Muscle of leg (tissue), 11 donors: ENCODE results near the gene TLCD3A. TPM values are rescaled to one million over a fixed set of nuclear protein-coding genes. Genes with fewer than 3 reads are reported as not detected.
"Not testable (repeated sequence)": the region's sequence is repeated elsewhere in the genome, so short reads cannot be mapped to it uniquely, and the experiment has no call there.

Source experiments
- DNase-seq: peaks from one replicate; pipeline ENCODE4 v3.0.0; 2013
- H3K27ac ChIP-seq: one replicate; pipeline ENCODE4 v1.5.1; 2013; ENCODE audit warnings: mild to moderate bottlenecking, low read length, control low read depth
- H3K27me3 ChIP-seq: one replicate; pipeline ENCODE4 v1.6.1; 2013; ENCODE audit warnings: low read length; ENCODE audit not compliant: control insufficient read depth, insufficient read depth
- H3K36me3 ChIP-seq: one replicate; pipeline ENCODE4 v1.6.1; 2013; ENCODE audit warnings: low read length; ENCODE audit not compliant: control insufficient read depth, insufficient read depth
- H3K4me1 ChIP-seq: one replicate; pipeline ENCODE4 v1.6.1; 2013; ENCODE audit warnings: low read length; ENCODE audit not compliant: control insufficient read depth, insufficient read depth
- H3K4me3 ChIP-seq: one replicate; pipeline ENCODE4 v1.5.1; 2013; ENCODE audit warnings: low read length, control low read depth
- H3K9me3 ChIP-seq: replicated peaks from 2 replicates; pipeline ENCODE4 v1.6.1; 2013; ENCODE audit warnings: low read depth, low read length; ENCODE audit not compliant: control insufficient read depth
- WGBS: methylation state at CpG from one replicate; pipeline ENCODE4 v1.1.5; 2013; ENCODE audit warnings: missing lambda C conversion rate; ENCODE audit not compliant: insufficient coverage; 5-methylcytosine and 5-hydroxymethylcytosine counted together
- polyA plus RNA-seq, 8 donors: library from polyadenylated mRNA; unstranded; fragments of 120-200 nt; gene quantifications; one replicate each; pipeline versions ENCODE4 v1.2.1 to v1.2.3, GENCODE V29; 2013; ENCODE audit warnings: inconsistent platforms in 1 of 8, low replicate concordance in 1 of 8; ENCODE audit not compliant: insufficient read length in 8 of 8, insufficient read depth in 1 of 8
- total RNA-seq: library from RNA; stranded (reverse); fragments of 120-200 nt; gene quantifications from one replicate; pipeline ENCODE4 v1.2.4, GENCODE V29; 2013

TLCD3A gene
- total and polyA plus RNA-seq, 9 donors: 9.5 to 25.4 (median 15.6) TPM

DNA sequence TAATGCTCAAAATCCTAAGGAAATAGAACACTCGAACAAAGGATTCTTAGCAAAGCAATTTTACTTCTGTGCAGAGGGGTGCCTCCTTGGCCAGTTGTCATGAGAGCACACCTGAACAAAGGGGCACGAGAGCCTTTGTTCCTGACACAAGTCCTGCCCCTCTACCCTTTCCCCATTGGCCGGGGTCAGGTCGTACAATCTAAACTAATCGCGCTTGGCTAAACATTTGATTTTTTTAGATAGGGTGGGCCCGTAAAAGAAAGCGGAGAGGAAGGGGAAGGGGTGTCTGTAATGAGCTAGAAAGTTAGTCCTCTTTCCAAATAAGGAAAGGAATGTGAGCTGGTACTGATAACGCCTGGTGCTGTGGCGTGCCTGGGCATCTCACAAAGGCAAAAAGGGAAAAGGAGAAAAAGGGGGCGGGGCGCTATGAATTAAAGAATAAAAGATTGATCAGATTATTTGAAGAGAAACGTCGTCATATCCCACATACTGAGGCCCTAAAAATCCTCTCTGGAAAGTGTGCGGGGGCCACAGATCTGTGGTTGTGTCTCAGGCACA is 23.7 kb downstream of the TLCD3A start:
- not testable (repeated sequence) for H3K9me3 ChIP-seq, DNase-seq, H3K27ac ChIP-seq, H3K27me3 ChIP-seq, H3K4me3 ChIP-seq
- Histone ChIP-seq H3K36me3 (peaks cover 27% of the 10 kb centered on the region), H3K4me1 (peaks cover 10% of the 10 kb centered on the region)
- WGBS: 67% methylated on average over 6 of the region's 15 CpGs

DNA sequence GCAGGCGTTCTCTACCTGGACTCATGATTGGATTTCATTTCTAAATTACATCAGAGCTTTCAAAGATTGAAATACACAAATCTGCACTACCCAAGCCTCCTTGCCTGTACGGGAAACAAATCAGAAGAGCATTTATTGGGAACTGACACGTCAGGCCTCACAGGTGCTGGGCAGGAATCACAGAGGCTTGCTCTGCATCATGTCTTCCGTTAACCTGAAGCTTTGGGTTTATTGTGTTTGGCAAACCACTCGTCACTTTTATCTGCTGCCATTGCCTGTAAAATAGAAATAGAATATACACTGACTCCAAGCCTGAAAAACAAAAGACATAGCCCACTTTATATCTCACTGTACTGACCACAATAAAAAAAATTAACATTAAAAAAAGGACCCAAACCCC is 27.6 kb downstream of the TLCD3A start:
- no peaks in the 10 kb centered on the region for H3K27me3 ChIP-seq
- no peak overlapping the region for H3K27ac ChIP-seq
- no peaks in the 10 kb centered on the region for H3K9me3 ChIP-seq
- H3K4me3 ChIP-seq: no peak overlapping the region
- H3K4me1 ChIP-seq: no peaks in the 10 kb centered on the region
- peaks cover 35% of the 10 kb centered on the region for H3K36me3 ChIP-seq
- DNase-seq: no peak
- WGBS: 93% methylated on average over 3 of the region's 5 CpGs

DNA sequence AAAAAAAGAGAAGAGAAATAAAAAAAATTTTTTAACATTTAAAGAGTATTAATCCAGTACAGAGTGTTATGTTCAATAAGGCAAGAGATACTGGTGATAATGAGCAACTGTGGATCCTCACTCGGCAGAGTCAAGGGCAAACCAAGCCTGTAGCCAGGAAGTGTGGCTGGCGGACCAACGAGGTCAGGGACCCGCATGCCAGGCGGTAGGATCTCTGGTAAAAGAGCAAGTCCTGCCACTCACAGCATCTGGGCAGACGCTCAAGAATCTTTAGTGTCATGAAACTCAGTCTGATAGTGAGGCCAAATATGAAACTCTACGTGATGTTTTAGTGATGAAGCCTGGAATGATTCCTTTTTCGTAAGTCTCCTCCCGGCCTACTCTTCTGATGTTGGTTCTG is 28.0 kb downstream of the TLCD3A start:
- no peak for DNase-seq
- WGBS: 93% methylated on average over 9 of the region's 9 CpGs
- Histone ChIP-seq H3K27me3 (no peaks in the 10 kb centered on the region), H3K4me1 (no peaks in the 10 kb centered on the region), H3K4me3 (no peak overlapping the region), H3K27ac (no peak overlapping the region), H3K36me3 (peaks cover 39% of the 10 kb centered on the region), H3K9me3 (no peaks in the 10 kb centered on the region)

DNA sequence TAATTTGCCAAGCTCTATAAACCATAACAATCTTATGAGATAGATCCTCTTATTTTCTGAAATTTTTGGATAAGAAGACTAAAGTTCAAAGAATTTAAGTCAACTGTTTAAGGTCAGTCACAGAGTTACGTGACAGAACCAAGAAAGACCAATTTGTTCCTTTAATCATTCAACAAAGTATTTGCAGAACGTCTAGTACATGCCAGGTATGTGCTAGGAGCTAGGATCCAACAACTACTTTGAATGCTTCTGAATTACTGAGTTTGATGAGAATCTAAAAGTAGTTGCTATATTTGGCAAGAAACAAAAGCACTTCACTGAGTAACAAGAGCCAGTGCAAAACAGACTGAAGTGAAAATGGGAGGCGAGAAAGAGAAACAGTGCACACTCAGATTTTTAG is 34.7 kb downstream of the TLCD3A start:
- H3K36me3 ChIP-seq: peaks cover 55% of the 10 kb centered on the region
- 93% methylated on average over 1 of the region's 3 CpGs for WGBS
- no peaks in the 10 kb centered on the region for H3K4me1 ChIP-seq
- no peaks in the 10 kb centered on the region for H3K9me3 ChIP-seq
- no peaks in the 10 kb centered on the region for H3K27me3 ChIP-seq
- no peak overlapping the region for H3K4me3 ChIP-seq
- DNase-seq: no peak
- no peak overlapping the region for H3K27ac ChIP-seq

DNA sequence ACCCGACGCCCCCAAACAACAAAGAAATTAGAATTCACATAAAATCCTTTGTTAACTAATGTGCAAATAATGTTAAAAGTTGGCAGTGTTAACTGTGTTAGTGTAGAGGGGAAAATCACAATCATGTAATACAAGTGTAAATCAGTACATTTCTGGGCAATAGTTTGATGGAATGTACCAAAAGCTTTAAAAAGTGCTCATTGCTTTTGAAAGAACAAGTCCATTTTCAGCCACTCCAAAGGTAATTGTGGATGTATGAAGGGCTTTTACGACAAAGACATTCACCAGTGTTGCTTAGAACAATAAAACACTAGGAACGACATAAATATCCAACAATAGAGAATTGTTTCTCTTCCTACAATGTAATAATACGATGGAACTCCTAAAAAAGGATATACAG is 40.6 kb downstream of the TLCD3A start:
- Histone ChIP-seq H3K36me3 (peaks cover 71% of the 10 kb centered on the region), H3K4me3 (no peak overlapping the region)
- no CpG with 5 or more reads among the region's 5 CpGs for WGBS

DNA sequence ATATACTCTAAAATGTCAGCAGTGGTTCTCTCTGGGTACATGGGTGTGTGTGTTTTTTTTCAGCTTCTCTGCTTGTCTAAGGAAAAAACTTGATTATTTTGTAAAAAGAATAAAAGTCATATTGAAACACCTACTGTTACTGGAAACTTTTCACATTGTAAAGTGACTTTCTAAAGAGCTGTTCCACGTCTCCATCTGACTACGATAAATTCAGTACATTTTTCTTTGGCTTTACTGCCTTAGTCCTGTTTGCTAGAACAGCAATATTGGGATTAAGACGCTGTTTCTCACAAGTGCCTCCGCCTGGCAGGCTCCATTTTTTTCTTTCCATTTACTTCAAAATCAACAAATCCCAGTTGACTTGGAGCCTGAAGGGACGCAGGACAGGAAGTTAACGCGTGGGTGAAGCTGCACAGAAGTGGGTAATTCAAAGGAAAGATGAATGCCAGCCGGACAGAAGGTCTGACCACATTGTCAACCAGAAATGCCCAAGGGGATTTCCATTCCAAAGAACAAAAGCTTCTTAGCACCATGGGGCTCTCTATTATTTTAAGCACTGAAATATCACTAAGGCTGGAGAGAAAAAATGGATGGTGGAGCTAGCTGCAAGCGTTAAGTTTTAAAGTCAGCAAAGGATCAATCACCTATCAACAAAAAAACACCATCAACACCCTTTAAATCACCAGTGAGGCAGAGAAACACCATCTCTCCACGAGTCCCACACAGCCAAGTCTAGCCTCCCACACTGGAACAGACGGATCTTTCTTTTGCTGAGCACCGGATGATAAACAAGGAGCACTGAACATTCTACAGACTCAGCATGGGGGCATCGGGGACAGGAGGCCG is 41.3 kb downstream of the TLCD3A start:
- H3K36me3 ChIP-seq: peaks cover 74% of the 10 kb centered on the region
- no peak for DNase-seq
- H3K4me3 ChIP-seq: no peak overlapping the region
- H3K9me3 ChIP-seq: no peaks in the 10 kb centered on the region
- no peak overlapping the region for H3K27ac ChIP-seq
- no peaks in the 10 kb centered on the region for H3K27me3 ChIP-seq
- H3K4me1 ChIP-seq: no peaks in the 10 kb centered on the region
- WGBS: 73% methylated on average over 10 of the region's 14 CpGs

More for the DNA sequence above, 40.6 kb downstream of the TLCD3A start:
- Histone ChIP-seq H3K27me3 (no peaks in the 10 kb centered on the region), H3K27ac (no peak overlapping the region), H3K9me3 (no peaks in the 10 kb centered on the region), H3K4me1 (no peaks in the 10 kb centered on the region)
- DNase-seq: no peak

DNA sequence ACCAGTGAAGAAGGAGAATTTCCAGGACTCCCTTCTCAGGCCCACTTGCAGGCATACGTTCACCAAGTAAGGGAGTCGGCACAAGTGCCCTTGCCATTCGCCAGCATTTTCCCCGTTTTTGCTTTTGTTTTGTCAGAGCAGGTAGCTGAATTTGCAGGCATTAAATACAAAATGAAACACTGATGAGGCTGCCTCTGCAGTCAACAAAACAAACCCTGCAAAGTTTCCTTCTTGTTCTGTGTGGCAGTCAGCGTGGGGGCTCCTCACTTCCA is 41.9 kb downstream of the TLCD3A start:
- Histone ChIP-seq H3K27me3 (no peaks in the 10 kb centered on the region), H3K27ac (no peak overlapping the region), H3K4me1 (no peaks in the 10 kb centered on the region), H3K4me3 (no peak overlapping the region), H3K36me3 (peaks cover 72% of the 10 kb centered on the region), H3K9me3 (no peaks in the 10 kb centered on the region)
- 90% methylated on average over 3 of the region's 5 CpGs for WGBS
- no peak for DNase-seq

DNA sequence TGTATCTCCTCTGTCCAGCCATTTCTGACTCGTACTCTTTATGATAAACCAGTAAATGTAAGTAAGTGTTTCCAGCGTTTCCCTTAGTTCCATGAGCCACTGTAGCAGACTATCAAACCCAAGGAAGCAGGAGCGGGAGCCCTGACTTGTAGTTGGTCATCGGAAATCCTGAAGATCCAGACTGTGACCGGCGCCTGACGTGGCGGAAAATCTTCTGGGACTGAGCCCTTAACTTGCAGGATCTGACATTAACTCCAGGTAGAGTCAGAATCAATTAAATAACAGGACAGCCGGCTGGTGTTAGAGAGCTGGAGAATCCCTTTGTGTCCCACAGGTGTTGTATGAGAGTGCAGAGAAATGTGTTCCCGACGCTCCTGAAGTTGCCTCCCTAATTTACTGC is 45.7 kb downstream of the TLCD3A start:
- 88% methylated on average over 6 of the region's 11 CpGs for WGBS
- H3K27ac ChIP-seq: no peak overlapping the region
- DNase-seq: no peak
- H3K4me1 ChIP-seq: peaks cover 10% of the 10 kb centered on the region
- H3K4me3 ChIP-seq: no peak overlapping the region
- H3K36me3 ChIP-seq: peaks cover 54% of the 10 kb centered on the region
- H3K9me3 ChIP-seq: no peaks in the 10 kb centered on the region
- no peaks in the 10 kb centered on the region for H3K27me3 ChIP-seq

DNA sequence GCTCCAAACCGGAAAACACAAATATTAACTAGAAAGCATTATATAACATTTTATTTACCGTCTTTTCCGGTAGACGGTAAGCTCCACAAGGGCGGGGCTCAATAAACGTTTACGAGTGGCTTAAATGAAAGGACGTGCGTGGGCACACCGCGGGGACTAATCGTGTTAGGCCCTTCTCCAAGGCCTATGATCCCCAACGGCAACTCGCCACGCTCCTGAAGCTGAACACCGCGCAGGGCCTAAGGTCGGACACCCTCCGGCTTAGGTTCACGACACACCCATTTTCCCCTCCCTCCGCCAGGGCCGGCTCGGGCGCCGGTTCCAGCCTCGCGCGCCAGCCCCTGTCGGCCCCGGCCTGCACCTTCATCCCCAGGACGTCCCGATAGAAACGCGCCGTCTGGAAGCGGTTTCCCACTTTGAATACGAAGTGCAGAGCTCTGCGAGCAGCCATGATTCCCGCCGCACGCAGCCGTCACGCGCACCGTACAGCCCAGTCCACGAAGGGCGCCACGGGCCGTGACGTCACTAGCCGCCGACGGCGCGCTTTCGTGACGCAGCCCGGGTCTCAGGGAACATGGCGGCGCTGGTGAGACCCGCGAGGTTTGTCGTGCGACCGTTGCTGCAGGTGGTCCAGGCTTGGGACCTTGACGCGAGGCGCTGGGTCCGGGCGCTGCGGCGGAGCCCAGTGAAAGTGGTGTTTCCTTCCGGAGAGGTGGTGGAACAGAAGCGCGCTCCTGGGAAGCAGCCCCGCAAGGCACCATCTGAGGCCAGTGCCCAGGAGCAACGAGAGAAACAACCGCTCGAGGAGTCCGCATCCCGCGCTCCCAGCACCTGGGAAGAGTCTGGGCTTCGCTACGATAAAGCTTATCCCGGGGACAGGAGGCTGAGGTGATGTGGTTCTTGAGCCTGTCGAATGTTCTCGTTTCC is 49.7 kb downstream of the TLCD3A start, which contains the start of the genes GLOD4 and MRM3:
GLOD4 (minus strand) TSS at position 476 of the 927 bp plus-strand sequence; CDS start at position 451, 25 bp downstream.
MRM3 (plus strand) TSS at position 549 of the 927 bp plus-strand sequence; CDS start at position 575, 26 bp downstream.
- WGBS: under 1% methylated on average over 82 of the region's 87 CpGs
- Histone ChIP-seq H3K27ac (peak within 1 kb of the TSS; percentile 86), H3K4me1 (peaks cover 14% of the 10 kb centered on the region), H3K4me3 (peak within 1 kb of the TSS; percentile 99), H3K27me3 (no peaks in the 10 kb centered on the region), H3K9me3 (no peaks in the 10 kb centered on the region), H3K36me3 (peaks cover 29% of the 10 kb centered on the region)
- DNase-seq: peak; percentile 96

DNA sequence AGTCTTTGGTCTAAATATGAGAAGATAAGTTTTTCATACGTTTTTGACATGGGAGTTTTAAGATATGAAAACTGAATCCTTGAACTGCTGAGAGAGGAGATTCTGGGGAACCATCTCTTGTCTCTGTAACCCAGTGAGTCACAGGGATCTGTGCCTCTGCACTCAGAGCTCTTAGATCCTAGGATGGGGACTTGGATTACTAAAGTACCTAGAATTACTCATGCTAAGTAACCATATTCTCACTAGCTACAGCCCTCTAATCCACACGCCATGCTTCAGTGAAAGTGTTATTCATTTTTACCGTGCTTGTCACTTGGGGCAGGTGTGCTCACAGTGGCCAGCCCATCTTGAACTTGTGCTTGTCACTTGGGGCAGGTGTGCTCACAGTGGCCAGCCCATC is 51.7 kb downstream of the TLCD3A start:
- DNase-seq: no peak
- peaks cover 25% of the 10 kb centered on the region for H3K36me3 ChIP-seq
- H3K27ac ChIP-seq: no peak overlapping the region
- WGBS: 87% methylated on average over 3 of the region's 3 CpGs
- no peaks in the 10 kb centered on the region for H3K27me3 ChIP-seq
- H3K4me1 ChIP-seq: peaks cover 14% of the 10 kb centered on the region
- H3K9me3 ChIP-seq: no peaks in the 10 kb centered on the region
- H3K4me3 ChIP-seq: no peak overlapping the region
